Effector memory CD4-positive, alpha-beta T cell (primary cell): ENCODE results near the gene FAM83G.

Source experiments
- DNase-seq, 3 donors: peaks; one replicate each; pipeline ENCODE4 v3.0.0-alpha.2; 2020
- H3K27ac ChIP-seq: 2 replicates; pipeline ENCODE4 v1.7.0; 2013; ENCODE audit warnings: mild to moderate bottlenecking, low read length, moderate library complexity; ENCODE audit not compliant: insufficient read depth, poor library complexity, severe bottlenecking
- H3K27me3 ChIP-seq: replicated peaks from 2 replicates; pipeline ENCODE4 v1.7.0; 2013; ENCODE audit warnings: mild to moderate bottlenecking, low read length; ENCODE audit not compliant: insufficient read depth, control insufficient read depth, poor library complexity, severe bottlenecking
- H3K36me3 ChIP-seq: 2 replicates; pipeline ENCODE4 v1.7.0; 2013; ENCODE audit warnings: mild to moderate bottlenecking, low read length, moderate library complexity; ENCODE audit not compliant: control insufficient read depth, insufficient read depth
- H3K4me1 ChIP-seq: 2 replicates; pipeline ENCODE4 v1.7.0; 2013; ENCODE audit warnings: low read length, mild to moderate bottlenecking; ENCODE audit not compliant: control insufficient read depth, insufficient read depth, poor library complexity, severe bottlenecking
- H3K4me3 ChIP-seq: 2 replicates; pipeline ENCODE4 v1.7.0; 2013; ENCODE audit warnings: low read length, low read depth, mild to moderate bottlenecking; ENCODE audit not compliant: insufficient read depth, poor library complexity, severe bottlenecking
- H3K9me3 ChIP-seq: 2 replicates; pipeline ENCODE4 v1.7.0; 2013; ENCODE audit warnings: mild to moderate bottlenecking, low read length, moderate library complexity; ENCODE audit not compliant: control insufficient read depth

Gene FAM83G

DNA sequence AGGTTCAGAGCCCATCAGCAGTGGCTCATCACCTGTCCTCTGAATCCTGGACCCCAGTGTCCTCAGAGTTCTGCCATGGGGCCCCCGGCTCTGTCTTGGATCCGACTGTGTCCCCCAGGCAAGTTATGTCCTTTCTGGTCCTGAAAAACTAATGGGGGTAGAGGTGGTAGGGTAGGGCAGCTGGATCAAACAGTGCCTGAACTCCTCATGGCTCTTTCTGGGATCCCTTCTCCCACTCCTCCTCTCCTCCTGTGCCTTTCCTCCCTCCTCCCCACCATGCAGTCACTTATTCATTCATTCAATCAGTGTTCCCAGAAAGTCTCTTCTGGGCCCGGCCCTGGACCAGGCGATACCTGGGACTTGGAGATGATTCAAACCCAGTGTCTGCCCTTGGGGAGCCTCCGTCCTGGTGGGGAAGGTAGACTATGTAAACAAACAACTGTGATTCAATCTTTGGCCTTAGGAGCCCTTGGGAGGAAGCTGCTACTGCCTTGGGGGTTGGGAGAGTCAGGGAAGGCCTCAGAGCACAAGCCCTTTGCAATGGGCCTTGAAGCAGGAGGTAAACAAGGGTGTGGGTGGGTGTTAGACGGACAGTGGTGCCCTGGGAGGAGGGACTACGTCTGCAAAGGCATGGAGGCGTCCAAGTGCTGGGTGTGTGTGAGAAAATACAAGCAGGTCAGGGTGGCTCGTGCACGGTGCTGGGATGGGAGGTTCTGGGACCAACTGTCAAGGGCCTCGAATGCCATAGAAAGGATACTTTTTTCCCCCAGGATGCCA is 6.4 kb upstream of the FAM83G start:
- no peak overlapping the region for H3K27ac ChIP-seq
- no peak for DNase-seq
- no peaks in the 10 kb centered on the region for H3K27me3 ChIP-seq
- no peaks in the 10 kb centered on the region for H3K4me1 ChIP-seq
- H3K4me3 ChIP-seq = no peak overlapping the region
- no peaks in the 10 kb centered on the region for H3K36me3 ChIP-seq
- no peaks in the 10 kb centered on the region for H3K9me3 ChIP-seq

GRCh38 chr17:19009970-19010369 is 5.4 kb upstream of the FAM83G start:
- Histone ChIP-seq H3K4me1 (peaks cover 3% of the 10 kb centered on the region), H3K9me3 (no peaks in the 10 kb centered on the region), H3K27me3 (no peaks in the 10 kb centered on the region), H3K36me3 (no peaks in the 10 kb centered on the region), H3K4me3 (no peak overlapping the region), H3K27ac (no peak overlapping the region)
- DNase-seq = no peak

DNA sequence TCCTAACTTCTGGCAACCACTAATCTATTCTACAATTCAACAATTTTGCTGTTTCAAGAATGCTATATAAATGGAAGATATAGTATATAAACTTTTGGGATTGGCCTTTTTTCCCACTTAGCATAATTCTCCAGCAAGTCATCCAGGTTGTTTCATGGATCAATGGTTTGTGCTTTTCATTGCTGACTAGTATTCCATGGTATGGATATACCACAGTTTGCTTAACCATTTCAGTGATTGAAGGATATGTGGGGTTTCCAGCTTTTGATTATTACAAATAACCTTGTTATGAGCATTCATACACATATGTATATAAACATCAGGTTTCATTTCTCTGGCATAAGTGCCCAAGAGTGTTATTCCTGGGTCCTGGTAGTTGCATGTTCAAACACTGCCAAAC is 2.1 kb upstream of the FAM83G start:
- no peaks in the 10 kb centered on the region for H3K9me3 ChIP-seq
- no peak for DNase-seq
- H3K27ac ChIP-seq = no peak overlapping the region
- H3K4me1 ChIP-seq = peaks cover 29% of the 10 kb centered on the region
- H3K4me3 ChIP-seq = no peak overlapping the region
- no peaks in the 10 kb centered on the region for H3K36me3 ChIP-seq
- H3K27me3 ChIP-seq = no peaks in the 10 kb centered on the region

DNA sequence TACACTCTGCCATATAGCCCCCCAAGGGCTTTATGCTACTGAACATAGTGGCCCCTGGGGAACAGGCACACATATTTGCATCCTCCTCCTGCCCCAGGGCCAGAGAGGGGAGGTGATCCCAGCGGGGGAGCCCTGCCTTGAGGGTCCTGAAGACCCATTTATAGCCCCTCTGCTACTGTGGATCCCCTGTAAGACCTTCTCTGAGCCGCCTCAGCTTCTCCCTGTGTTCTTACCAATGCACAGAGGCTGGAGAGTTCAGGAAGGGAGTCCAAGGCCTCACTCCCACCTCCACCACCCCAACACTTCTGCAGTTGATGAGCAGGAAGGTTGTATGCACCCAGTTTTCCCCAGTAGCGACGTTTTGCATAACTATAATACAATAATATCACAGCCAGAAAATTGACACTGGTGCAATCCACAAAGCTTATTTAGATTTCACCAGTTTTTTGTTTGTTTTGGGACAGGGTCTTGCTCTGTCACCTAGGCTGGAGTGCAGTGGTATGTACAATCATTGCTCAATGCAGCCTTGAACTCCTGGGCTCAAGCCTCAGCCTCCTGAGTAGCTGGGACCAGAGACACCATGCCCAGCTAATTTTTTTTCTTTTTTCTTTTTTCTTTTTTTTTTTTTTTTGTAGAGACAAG is 1.3 kb upstream of the FAM83G start:
- peaks cover 30% of the 10 kb centered on the region for H3K4me1 ChIP-seq
- H3K36me3 ChIP-seq = no peaks in the 10 kb centered on the region
- H3K9me3 ChIP-seq = no peaks in the 10 kb centered on the region
- no peaks in the 10 kb centered on the region for H3K27me3 ChIP-seq
- H3K27ac ChIP-seq = peak overlapping the region; percentile 93
- no peak overlapping the region for H3K4me3 ChIP-seq
- DNase-seq = no peak

DNA sequence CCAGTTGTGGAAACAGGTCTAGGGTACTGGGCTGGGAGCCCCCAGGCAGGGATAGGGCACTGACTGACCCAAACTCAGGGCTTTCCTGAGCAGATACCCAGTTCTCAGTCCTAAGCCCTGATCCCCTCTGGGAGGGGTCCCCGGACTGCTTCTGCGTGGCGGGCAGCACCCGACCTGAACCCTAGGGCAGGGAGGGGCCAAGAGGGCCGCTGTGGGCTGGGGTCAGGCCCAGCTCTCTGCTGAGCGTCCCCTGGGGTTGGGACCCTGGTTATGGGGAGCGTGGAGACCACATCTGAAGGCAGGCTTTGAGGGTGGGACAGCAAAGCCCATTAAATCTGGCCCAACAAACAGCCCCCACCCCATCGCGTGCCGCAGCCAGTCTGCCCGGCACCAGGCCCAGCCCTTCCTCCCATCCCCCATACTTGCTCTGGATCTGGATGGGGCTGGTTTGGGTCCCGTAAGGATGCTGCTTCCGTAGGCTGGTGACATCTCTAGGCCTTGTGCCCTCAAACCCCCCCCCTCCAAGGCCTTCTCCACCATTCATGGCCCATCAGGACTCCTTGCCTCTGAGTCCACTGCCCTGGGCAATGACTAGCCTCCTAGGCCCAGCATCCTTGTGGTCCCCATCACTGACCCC is 691 bp upstream of the FAM83G start:
- DNase-seq = no peak
- H3K27me3 ChIP-seq = no peaks in the 10 kb centered on the region
- H3K27ac ChIP-seq = peak overlapping the region; percentile 93
- peaks cover 30% of the 10 kb centered on the region for H3K4me1 ChIP-seq
- H3K9me3 ChIP-seq = no peaks in the 10 kb centered on the region
- H3K36me3 ChIP-seq = no peaks in the 10 kb centered on the region
- H3K4me3 ChIP-seq = no peak overlapping the region

GRCh38 chr17:19003543-19004420 is 782 bp downstream of the FAM83G start:
- peaks cover 30% of the 10 kb centered on the region for H3K4me1 ChIP-seq
- no peaks in the 10 kb centered on the region for H3K27me3 ChIP-seq
- H3K27ac ChIP-seq = peak overlapping the region; percentile 93
- no peaks in the 10 kb centered on the region for H3K9me3 ChIP-seq
- peaks cover 3% of the 10 kb centered on the region for H3K36me3 ChIP-seq
- DNase-seq = no peak
- peak overlapping the region; percentile 66 for H3K4me3 ChIP-seq

GRCh38 chr17:19002805-19003542 is 1.6 kb downstream of the FAM83G start:
- Histone ChIP-seq H3K9me3 (no peaks in the 10 kb centered on the region), H3K27me3 (no peaks in the 10 kb centered on the region), H3K27ac (no peak overlapping the region), H3K4me3 (peak overlapping the region; percentile 66), H3K36me3 (peaks cover 3% of the 10 kb centered on the region), H3K4me1 (peaks cover 30% of the 10 kb centered on the region)
- no peak for DNase-seq

GRCh38 chr17:19001907-19002590 is 2.5 kb downstream of the FAM83G start:
- DNase-seq = no peak
- Histone ChIP-seq H3K4me3 (no peak overlapping the region), H3K27ac (no peak overlapping the region), H3K36me3 (peaks cover 3% of the 10 kb centered on the region), H3K4me1 (peaks cover 30% of the 10 kb centered on the region), H3K27me3 (no peaks in the 10 kb centered on the region), H3K9me3 (no peaks in the 10 kb centered on the region)
